D721Med (cell line): Measurements from ENCODE around the gene INPP5D.

Source experiments
- DNase-seq: peaks from one replicate; pipeline ENCODE4 v3.0.0; 2011; ENCODE audit warnings: low spot score; ENCODE audit not compliant: insufficient read length
- FAIRE-seq: peaks from 2 replicates; lab custom pipeline; 2011; peaks lifted over from hg19 to GRCh38; lab: Jason Lieb, UNC
- CTCF ChIP-seq: IDR thresholded peaks from 2 replicates; pipeline ENCODE4 v1.5.1; 2012; ENCODE audit warnings: mild to moderate bottlenecking, control low read depth; ENCODE audit not compliant: insufficient read depth; ENCODE audit errors: missing control alignments

Gene INPP5D

DNA sequence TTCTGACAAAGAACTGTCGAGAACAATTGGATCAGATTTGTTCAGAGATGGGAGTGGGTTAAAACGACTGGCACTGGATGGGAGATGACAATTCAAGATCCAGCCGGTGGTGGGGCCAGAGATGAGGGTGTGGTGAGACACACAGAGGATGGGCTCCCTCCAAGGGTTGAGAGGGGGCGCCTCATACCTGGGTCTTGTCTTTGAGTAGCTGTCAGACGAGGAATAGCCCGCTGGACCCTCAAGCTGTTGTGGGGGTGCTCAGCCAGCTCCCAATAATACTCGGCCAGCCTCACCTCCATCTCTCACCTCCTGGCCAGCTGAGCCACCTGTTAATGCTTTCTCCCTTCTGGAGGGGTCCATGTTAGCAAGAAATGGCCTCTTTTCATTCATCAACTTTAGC, 14.0 kb downstream of the INPP5D start:
- no peak for FAIRE-seq
- no peak for DNase-seq
- TF ChIP-seq CTCF, result no peak

DNA sequence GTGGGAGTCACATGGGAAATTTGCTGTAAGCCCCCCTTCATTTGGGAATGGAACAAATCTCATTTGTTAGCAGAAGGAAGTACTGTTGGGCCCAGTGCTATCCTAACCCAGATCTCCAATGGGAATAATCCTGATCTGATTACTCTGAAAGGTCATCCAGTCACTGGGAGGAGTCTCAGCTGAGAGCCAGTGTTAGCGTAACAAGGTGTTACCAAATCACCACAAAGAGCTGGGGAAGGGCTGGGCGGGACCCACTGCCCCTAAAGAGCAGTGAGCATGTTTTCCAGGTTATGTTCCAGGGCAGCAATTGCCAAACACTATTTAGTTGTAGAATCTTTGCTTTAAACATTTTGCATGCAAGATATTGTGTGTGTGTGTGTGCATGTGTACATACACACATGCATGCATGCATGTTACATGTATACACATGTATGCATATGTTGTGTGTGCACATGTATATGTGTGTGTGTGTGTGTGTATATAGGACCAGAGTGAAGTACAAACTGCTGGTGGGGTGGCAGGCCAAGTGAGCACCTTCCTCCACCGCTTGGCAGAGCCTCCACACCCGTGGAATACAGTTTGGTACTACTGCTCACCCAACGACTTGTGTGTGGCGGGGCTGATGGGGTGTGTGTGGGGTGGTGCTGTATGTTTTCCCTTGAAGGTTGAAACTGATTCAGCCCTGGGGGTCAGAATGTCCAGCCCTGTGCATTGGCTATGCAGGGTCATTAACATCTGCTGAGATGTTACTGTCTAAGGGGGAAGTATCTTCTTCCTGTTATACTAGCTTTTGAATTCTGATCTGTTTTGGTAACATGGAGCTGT, 15.2 kb downstream of the INPP5D start:
- TF ChIP-seq CTCF, result no peak
- FAIRE-seq (no peak), DNase-seq (no peak)

GRCh38 chr2:233075966-233076339, 15.8 kb downstream of the INPP5D start:
- DNase-seq, result no peak
- no peak for FAIRE-seq
- TF ChIP-seq CTCF, result no peak

- no peak for TF ChIP-seq CTCF
- FAIRE-seq (no peak), DNase-seq (no peak)
Measured at GRCh38 chr2:233076749-233077148, 16.6 kb downstream of the INPP5D start.

DNA sequence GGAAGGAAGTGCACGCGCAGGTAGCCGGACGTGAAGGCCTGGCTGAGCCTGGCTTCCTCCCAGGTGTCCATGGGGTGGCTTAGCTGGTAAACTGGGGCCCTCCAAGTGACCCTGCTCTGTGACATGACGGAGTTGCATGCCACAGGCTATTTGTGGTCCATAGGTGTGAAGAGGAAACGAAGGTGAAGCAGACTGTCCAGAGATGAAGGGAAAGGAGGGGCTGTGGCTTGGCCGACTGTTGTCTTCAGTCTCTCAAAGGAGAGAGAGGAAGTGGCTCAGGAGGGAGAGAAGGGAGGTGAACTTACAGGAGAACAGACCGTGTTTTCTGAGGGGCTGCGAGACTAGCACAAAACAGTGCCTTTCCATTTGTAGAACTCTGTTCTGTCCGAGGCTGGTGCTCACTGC, 19.3 kb downstream of the INPP5D start:
- no peak for DNase-seq
- FAIRE-seq, result no peak
- TF ChIP-seq CTCF, result no peak

DNA sequence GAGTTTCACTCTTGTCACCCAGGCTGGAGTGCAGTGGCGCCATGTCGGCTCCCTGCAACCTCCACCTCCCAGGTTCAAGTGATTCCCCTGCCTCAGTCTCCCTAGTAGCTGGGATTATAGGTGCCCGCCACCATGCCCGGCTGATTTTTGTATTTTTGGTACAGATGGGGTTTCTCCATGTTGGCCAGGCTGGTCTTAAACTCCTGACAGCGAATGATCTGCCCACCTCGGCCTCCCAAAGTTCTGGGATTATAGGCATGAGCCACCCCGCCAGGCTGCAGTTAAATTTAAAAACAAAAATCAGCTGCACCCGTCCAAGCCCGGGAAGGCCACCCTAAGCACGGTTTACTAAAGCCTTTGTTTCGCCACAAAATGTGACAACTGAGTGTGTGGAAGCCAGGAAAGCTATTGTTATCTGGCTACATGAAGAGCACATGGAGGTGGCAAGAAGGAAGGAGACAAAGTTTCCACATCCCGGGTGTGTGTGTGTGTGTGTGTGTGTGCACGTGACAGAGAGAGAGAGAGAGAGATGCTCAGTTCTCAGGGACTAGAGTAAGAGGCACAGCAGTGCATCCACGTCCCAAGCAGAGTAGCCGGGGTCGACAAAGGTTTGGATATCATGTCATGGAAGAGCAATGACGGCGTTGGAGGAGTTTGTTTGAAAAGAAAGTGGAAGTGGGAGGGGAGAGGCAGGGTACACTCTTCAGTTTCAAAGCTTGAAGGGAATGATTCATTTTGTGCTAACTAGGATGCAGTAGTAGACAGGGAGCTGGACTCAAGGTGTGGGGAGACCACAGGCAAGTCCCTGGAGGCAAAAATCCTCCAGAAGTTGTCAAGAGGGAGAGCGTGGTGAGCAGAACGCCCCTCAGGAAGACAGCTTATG, 20.1 kb downstream of the INPP5D start:
- FAIRE-seq, result no peak
- no peak for DNase-seq
- TF ChIP-seq CTCF, result no peak
